Measurements from ENCODE around the gene IQCK.

DNA sequence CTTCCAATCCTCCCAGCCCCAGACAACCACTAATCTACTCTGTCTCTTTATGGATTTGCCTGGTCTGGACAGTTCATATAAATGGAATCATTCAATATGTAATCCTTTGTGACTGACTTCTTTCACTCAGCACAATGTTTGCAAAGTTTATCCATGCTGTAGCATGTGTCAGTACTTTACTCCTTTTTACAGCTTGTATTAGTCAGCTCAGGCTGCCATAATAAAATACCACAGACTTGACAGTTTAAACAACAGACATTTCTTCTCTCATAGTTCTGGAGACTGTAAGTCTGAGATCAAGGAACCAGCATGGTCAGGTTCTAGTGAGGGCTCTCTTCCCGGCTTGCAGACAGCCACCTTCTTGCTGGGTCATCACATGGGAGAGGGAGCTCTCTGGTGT is 125.3 kb downstream of the IQCK start:
- no peak for TF ChIP-seq POLR2A (IDR thresholded peaks at IDR 0.05)
- TF ChIP-seq, protein P1, sequence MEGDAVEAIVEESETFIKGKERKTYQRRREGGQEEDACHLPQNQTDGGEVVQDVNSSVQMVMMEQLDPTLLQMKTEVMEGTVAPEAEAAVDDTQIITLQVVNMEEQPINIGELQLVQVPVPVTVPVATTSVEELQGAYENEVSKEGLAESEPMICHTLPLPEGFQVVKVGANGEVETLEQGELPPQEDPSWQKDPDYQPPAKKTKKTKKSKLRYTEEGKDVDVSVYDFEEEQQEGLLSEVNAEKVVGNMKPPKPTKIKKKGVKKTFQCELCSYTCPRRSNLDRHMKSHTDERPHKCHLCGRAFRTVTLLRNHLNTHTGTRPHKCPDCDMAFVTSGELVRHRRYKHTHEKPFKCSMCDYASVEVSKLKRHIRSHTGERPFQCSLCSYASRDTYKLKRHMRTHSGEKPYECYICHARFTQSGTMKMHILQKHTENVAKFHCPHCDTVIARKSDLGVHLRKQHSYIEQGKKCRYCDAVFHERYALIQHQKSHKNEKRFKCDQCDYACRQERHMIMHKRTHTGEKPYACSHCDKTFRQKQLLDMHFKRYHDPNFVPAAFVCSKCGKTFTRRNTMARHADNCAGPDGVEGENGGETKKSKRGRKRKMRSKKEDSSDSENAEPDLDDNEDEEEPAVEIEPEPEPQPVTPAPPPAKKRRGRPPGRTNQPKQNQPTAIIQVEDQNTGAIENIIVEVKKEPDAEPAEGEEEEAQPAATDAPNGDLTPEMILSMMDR (IDR thresholded peaks at IDR 0.05): no peak
